Body of pancreas (tissue), 4 donors: ENCODE data around the gene CDH16. TPM values are rescaled to one million over a fixed set of nuclear protein-coding genes. Genes with fewer than 3 reads are reported as not detected.

ENCODE experiments used
- ATAC-seq: fragments of 150-250 bp; one replicate; pipeline ENCODE4 v1.9.1; 2016
- DNase-seq, 4 donors: peaks; one replicate each; pipeline ENCODE4 v3.0.0-alpha.2; 2019
- H3K27ac ChIP-seq, 4 donors: fragments of 200-600 bp; sonication (generic); 1 replicate in 3 of 4; 2 replicates in 1 of 4; pipeline versions ENCODE4 v1.5.1 to v1.6.1; 2016 to 2019; ENCODE audit warnings: mild to moderate bottlenecking in 1 of 4, mixed read lengths in 1 of 4, moderate library complexity in 1 of 4
- H3K27me3 ChIP-seq, 2 donors: fragments of 200-600 bp; sonication (generic); one replicate each; pipeline ENCODE4 v1.6.0; 2016; ENCODE audit warnings: mild to moderate bottlenecking in 1 of 2
- H3K36me3 ChIP-seq, 2 donors: fragments of 200-600 bp; sonication (generic); replicated peaks in 1 of 2; 2 replicates each; pipeline ENCODE4 v1.5.1; 2016; ENCODE audit warnings: low read depth in 2 of 2; ENCODE audit not compliant: insufficient read depth in 1 of 2
- H3K4me1 ChIP-seq: fragments of 200-600 bp; sonication (generic); one replicate; pipeline ENCODE4 v1.6.0; 2016
- H3K4me3 ChIP-seq, 2 donors: fragments of 200-600 bp; sonication (generic); 1 replicate in 1 of 2; 2 replicates in 1 of 2; pipeline ENCODE4 v1.5.1; 2016 to 2019
- H3K9me3 ChIP-seq, 3 donors: fragments of 200-600 bp; sonication (generic); 1 replicate in 2 of 3; 2 replicates in 1 of 3; pipeline ENCODE4 v1.5.1; 2016
- CTCF ChIP-seq, 7 experiments: fragments of 450-650 bp in 4 of 7; fragments of 200-600 bp in 3 of 7; sonication (generic) in 3 of 7; IDR thresholded peaks; one replicate each; pipeline ENCODE4 v1.5.1; 2016 to 2019; ENCODE audit warnings: antibody characterized with exemption in 7 of 7
- POLR2A ChIP-seq, 3 donors: fragments of 450-650 bp; IDR thresholded peaks; one replicate each; pipeline ENCODE4 v1.6.1; 2016; ENCODE audit warnings: antibody characterized with exemption in 3 of 3, mild to moderate bottlenecking in 2 of 3
- WGBS, 2 donors: methylation state at CpG; one replicate each; pipeline ENCODE4 v1.1.5; 2017; 5-methylcytosine and 5-hydroxymethylcytosine counted together
- intact Hi-C: fragments of 100-400 bp; cut with DNase I; formaldehyde crosslinking; loops from one replicate; pipeline ENCODE4 v1.15.1; 2023
- total RNA-seq, 2 donors: library from RNA; depleted of rRNA; stranded (reverse); fragments of >200 nt; gene quantifications; one replicate each; pipeline ENCODE4 v1.1.0, GENCODE V29; 2016

The CDH16 gene
- total RNA-seq, 2 donors from 2014 or later = not detected

DNA sequence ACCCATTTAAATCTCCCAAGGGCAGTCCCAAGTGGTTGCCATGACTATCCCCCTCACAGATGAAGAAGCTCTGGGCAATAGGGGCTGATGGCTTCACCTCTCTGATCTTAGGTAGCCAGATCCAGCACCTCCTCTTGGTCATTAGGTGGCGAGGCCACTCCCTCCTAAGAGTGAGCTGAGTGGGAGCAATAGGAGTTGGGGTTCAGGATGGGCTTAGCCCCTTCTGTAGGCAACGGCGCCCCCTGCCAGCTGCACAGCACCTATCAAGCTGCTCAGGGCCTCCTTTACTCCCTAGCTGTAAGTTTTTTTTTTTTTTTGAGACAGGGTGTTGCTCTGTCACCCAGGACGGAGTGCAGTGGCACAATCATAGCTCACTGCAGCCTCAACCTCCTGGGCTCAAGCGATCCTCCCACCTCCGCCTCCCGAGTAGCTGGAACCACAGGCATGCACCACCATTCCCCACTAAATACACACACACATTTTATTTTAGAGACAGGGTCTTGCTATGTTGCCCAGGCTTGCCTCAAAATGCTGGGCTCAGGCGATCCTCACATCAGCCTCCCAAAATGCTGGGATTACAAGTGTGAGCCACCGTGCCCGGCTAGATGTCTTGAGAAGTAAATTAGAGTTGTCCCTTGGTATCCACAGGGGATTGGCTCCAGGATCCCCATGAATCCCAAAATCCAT, 10.2 kb upstream of the CDH16 start:
- DNase-seq (no peak), ATAC-seq (no peak)
- Histone ChIP-seq H3K36me3 (no peaks in the 10 kb centered on the region), H3K27me3 (peaks cover 0 to 11% of the 10 kb centered on the region in 2 donors), H3K4me3 (no peak overlapping the region), H3K9me3 (no peaks in the 10 kb centered on the region), H3K4me1 (peaks cover 35% of the 10 kb centered on the region), H3K27ac (no peak overlapping the region)
- TF ChIP-seq POLR2A (IDR thresholded peaks at IDR 0.05) (no peak), CTCF (IDR thresholded peaks at IDR 0.05) (peak in 3 of 7 experiments; percentile 9 to 17 (median 13))
- WGBS, 2 donors = 70 to 74% methylated on average over 10 of the region's 10 CpGs
- intact Hi-C loops = no loop called here

DNA sequence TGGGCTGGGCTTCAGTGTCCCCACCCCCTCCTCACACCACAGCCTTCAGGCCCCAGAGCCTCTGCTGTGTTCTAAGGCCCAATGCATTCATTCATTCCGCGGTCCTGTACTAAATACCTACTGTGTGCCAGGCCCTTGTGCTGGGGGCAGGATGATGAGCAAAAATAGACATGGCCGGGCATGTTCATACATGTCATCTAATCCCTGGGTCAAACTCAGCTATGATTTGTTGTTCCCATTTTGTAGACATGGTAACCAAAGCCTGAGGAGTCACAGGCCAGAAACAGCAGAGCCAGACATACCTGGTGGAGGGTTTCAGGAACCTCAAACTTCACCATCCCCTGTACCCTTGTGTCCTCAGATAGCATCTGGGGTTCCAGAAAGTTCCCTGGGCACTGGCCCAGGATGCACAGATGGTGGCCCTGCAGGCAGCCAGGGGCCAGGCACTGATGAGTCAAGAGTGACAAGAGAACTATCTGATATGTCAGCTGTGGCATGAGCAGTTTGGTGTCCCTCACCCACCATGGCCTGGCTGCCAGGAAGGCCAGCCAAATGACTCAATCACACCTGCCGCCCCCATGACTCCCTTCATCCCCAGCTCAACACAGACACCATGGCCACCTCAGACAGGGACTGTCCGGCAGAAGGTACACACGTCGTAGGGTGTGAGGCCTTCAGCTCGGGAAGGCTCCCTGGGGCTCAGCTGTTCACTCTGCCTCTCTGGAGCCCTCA, 9.4 kb upstream of the CDH16 start:
- Histone ChIP-seq H3K36me3 (no peaks in the 10 kb centered on the region), H3K27me3 (peaks cover 0 to 12% of the 10 kb centered on the region in 2 donors), H3K4me1 (peaks cover 28% of the 10 kb centered on the region), H3K9me3 (no peaks in the 10 kb centered on the region), H3K27ac (no peak overlapping the region), H3K4me3 (no peak overlapping the region)
- no peak for TF ChIP-seq CTCF (IDR thresholded peaks at IDR 0.05)
- no peak for TF ChIP-seq POLR2A (IDR thresholded peaks at IDR 0.05)
- intact Hi-C loops = no loop called here
- WGBS, 2 donors = 85 to 95% methylated on average over 4 to 8 of the region's 8 CpGs
- DNase-seq (no peak), ATAC-seq (no peak)

DNA sequence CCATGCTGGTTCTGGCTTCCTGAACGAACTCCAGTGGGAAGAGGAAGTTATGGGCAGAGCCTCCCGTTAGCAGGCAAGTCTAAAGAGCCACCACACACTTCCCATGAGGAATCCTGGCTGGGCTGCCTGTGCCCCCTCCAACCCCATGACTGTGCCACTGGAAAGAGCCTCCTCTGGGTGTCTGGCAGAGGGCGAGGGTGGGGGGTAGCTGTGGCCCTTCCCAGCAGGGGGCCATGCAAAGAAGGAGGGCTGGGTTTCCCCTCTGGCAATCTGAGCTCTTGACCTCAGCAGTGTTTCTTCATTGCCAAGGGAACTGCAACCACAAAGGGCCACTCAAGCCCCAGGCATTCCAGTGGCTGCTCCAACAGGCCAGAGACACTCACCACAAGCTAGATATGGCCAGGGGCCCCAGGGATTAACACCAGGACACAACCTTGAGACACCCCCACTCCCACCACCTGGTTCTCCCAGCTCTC, 8.3 kb upstream of the CDH16 start:
- Histone ChIP-seq H3K9me3 (no peaks in the 10 kb centered on the region), H3K27ac (no peak overlapping the region), H3K4me3 (no peak overlapping the region), H3K27me3 (peaks cover 0 to 12% of the 10 kb centered on the region in 2 donors), H3K36me3 (no peaks in the 10 kb centered on the region), H3K4me1 (peaks cover 19% of the 10 kb centered on the region)
- 68% methylated on average over 3 of the region's 3 CpGs; no CpG with 5 or more reads in 1 of the 2 donors for WGBS, 2 donors
- DNase-seq (no peak), ATAC-seq (no peak)
- intact Hi-C loops = no loop called here
- TF ChIP-seq CTCF (IDR thresholded peaks at IDR 0.05) = no peak
- no peak for TF ChIP-seq POLR2A (IDR thresholded peaks at IDR 0.05)

GRCh38 chr16:66926171-66926947, 7.7 kb upstream of the CDH16 start:
- WGBS, 2 donors = 33% methylated on average over 5 of the region's 5 CpGs; no CpG with 5 or more reads in 1 of the 2 donors
- intact Hi-C loops = no loop called here
- H3K9me3 ChIP-seq = no peaks in the 10 kb centered on the region
- ATAC-seq = no peak
- peaks cover 0 to 12% of the 10 kb centered on the region in 2 donors for H3K27me3 ChIP-seq
- no peaks in the 10 kb centered on the region for H3K36me3 ChIP-seq
- no peak overlapping the region for H3K4me3 ChIP-seq
- TF ChIP-seq CTCF (IDR thresholded peaks at IDR 0.05) (no peak), POLR2A (IDR thresholded peaks at IDR 0.05) (no peak)
- DNase-seq = peak in 1 of 4 donors; percentile 38
- peaks cover 19% of the 10 kb centered on the region for H3K4me1 ChIP-seq
- H3K27ac ChIP-seq = no peak overlapping the region
